GM18870 (cell line): Measurements from ENCODE around the gene TRIM43.
"Not testable (repeated sequence)": the region's sequence is repeated elsewhere in the genome, so short reads cannot be mapped to it uniquely, and the experiment has no call there.

ENCODE experiments used
- ATAC-seq: cut with Tn5 transposase; IDR thresholded peaks from one replicate; pipeline ENCODE4 v1.9.1; 2021; ENCODE audit warnings: moderate library complexity; ENCODE audit not compliant: unreplicated experiment

TRIM43 gene

DNA sequence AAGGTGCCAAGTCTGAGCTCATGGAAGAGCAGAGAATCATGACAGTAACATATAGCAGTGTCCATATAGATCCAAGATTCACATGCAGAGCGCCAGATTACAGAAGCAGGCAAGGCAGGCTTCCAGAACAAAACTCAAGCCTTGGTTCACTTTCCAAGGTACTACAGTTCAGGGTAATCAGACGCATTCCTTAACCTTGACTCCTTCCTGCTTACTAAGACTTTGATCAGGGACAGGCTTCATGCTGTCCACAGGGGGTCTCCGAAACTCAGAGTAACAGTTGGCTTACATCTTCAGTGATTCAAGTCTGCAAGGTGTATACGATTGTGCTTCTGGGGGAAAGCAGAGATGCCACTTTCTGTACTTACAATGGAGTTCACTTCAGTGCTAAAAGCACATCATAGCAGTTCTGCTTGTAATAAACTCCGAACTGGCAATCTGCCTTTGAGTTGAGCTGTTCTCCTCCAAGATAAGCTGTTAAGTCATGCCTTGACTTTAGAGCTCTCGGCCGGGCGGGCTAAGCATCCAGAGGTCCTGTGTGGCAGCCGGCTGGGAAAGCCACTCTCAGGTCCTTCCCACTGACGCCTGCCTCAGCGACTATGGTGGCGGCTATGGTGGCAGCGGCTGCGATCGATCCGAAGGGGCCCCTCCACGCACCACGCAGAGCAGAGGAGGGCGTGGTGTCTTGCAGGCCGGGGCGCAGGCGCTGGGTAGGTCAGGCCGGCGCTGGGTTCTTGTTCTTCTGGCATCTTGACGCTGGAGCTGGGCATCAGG, 48.9 kb downstream of the TRIM43 start:
- ATAC-seq = not testable (repeated sequence)

DNA sequence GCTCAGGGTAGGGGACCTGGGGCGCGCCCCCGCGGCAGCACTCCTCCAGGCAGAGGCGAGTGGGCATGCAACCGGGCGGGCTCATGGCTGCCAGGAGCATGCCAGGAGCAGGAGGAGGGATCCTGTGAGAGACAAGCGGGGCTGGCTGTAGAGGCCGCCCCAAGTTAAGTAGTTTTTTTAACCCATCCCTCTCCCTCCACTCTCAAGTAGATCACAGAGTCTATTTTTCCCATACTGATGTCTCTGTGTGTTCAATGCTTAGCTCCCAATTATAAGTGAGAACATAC, 49.4 kb downstream of the TRIM43 start:
- ATAC-seq = not testable (repeated sequence)

DNA sequence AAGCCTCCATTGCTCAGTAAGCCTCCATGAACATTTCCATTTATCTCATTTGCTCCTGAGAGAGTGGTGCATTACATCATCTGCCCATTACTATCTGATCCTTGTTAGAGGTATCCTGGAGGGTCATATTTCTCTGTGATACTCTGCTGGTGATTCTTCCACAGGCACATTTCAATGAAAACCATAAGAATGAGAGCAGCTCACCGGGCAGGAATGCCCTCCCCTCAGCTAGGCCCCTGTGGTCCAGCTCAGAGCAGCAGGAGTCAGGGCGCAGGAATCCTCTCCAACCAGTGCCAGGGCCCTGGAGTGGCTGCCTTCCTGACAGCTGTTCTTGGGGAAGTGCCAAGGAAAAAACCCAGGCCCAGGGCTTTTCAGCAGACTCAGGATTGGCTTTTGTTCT, 50.0 kb downstream of the TRIM43 start:
- ATAC-seq = not testable (repeated sequence)

GRCh38 chr2:95642360-95642759, 50.6 kb downstream of the TRIM43 start:
- ATAC-seq = not testable (repeated sequence)

DNA sequence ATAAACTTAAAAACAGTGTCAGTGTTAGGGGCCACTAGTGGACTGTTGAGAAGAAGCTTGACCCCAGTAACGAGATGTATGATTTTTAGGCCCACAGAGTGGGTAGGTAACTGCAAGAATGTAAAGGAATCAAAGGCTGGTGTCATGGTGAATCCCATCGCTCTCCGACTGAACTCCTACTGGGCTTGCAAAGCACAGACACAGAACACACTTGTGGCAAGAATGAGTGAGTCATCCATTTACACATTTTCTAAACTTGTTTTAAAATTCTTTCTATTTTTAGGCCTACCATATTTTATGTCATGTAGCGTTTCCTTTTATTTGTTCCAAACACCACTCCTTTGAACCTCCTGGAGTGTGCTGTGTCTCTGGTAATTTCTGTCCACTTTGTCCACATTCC, 51.1 kb downstream of the TRIM43 start:
- ATAC-seq = not testable (repeated sequence)

DNA sequence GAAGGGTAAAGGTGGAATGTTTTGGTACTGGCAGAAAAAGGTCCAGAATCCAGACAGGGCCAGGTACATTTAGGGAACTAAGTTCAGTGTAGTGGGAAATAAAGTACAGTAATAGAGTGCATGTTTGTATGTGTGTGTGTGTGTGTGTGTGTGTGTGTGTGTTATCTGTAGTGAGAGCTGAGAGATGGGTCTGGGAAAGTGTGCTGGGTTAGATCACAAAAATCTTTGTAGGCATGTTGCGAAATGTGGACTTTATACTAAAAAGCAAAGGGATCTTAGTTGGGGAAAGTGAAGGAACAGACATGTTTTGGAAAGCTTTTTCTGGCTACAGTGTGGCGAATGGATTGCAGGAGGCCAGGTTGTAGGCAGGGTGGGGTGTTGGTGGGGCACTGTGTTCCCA, 53.5 kb downstream of the TRIM43 start:
- not testable (repeated sequence) for ATAC-seq

- ATAC-seq = not testable (repeated sequence)
These were observed 54.6 kb downstream of the TRIM43 start for GRCh38 chr2:95646274-95646994.

DNA sequence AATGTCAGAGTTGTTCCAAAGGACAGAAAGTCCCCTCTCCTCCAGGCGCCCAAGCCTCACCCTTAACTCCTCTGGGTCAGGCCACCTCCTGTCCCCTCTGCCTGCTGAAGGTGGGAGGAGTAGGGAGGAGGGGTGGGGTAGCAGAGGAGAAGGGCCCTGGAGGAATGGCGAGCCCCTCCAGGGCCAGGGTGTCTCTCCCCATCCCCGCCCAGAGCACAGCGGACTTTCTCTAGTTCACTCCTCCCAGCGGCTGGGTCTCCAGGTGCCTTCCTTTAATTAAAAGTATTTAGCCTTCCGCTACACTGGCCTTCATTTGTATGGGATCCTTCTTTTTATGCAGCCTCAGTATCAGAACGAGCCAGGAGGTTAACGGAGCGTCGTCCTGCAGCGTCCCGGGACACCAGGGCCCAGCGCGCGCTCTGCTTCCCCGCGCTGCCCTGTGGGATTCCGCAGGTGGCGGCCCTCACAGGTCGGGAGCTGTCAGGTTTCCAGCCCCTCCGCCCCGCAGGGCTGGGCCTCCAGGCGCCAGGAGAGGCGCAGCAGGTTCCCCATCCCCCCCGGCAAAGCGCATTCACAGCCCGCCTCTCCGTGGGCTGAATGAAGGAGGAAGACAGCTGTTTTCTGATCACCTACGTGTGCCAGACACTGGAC, 57.2 kb downstream of the TRIM43 start:
- ATAC-seq = not testable (repeated sequence)
